ENCODE data around the gene COG1. TPM values are rescaled to one million over a fixed set of nuclear protein-coding genes. Genes with fewer than 3 reads are reported as not detected.

COG1 gene
- polyA plus RNA-seq, 2 of the 4 experiments (the other 2 are of a cell fraction) = 19.5 to 26.0 TPM

DNA sequence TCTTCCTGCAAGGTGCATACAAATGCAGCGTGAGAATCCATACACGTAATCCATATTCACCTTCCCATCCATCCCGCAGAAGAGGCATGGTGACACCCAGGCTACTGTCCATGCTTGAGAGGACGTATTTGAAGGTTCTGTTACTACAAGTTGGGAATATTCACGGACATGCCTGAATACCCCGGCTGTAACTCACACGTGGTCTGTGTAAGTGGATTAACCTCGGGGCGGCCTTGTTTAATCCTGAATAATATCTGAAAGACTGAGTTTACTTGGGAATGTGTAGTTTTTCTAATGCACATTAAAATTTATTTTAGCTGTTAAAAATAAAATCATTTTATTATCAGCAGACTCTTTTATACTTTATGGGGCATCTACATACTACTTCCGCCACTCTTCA is 55.7 kb downstream of the COG1 start:
- DNase-seq (ENCODE audit: low read depth in 1 of 2, low spot score in 1 of 2) (no peak), ATAC-seq (no peak), FAIRE-seq (no peak)
- Histone ChIP-seq H3K4me2 (no peak overlapping the region), H3K9me3 (no peaks in the 10 kb centered on the region), H3K4me1 (no peaks in the 10 kb centered on the region), H3K27ac (no peak overlapping the region), H3K4me3 (no peak overlapping the region)
- POLR2A ChIA-PET = no interaction called here
- WGBS (ENCODE audit: missing lambda C conversion rate) = 91% methylated on average over 10 of the region's 10 CpGs
- CTCF ChIA-PET = interaction anchor here (0.6 to 24.4 kb wide), 13 partner anchors 7 to 670 kb away, joined by 3 to 975 read pairs (median 8); a partner anchor contains a TSS
- TF ChIP-seq ESRRA (IDR thresholded peaks at IDR 0.05; ENCODE audit: borderline replicate concordance, low read length) = no peak
- TF ChIP-seq CBX8 (IDR thresholded peaks at IDR 0.05) = no peak
- no peak for TF ChIP-seq POLR2A (IDR thresholded peaks at IDR 0.05; ENCODE audit: low read length)
- TF ChIP-seq BHLHE40 (IDR thresholded peaks at IDR 0.05; ENCODE audit: low read depth, low read length) = no peak
- TF ChIP-seq, protein P1, sequence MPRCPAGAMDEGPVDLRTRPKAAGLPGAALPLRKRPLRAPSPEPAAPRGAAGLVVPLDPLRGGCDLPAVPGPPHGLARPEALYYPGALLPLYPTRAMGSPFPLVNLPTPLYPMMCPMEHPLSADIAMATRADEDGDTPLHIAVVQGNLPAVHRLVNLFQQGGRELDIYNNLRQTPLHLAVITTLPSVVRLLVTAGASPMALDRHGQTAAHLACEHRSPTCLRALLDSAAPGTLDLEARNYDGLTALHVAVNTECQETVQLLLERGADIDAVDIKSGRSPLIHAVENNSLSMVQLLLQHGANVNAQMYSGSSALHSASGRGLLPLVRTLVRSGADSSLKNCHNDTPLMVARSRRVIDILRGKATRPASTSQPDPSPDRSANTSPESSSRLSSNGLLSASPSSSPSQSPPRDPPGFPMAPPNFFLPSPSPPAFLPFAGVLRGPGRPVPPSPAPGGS (IDR thresholded peaks at IDR 0.05) = no peak
- no peak for TF ChIP-seq RAD21 (conservative IDR thresholded peaks at IDR 0.05 in 1 of 2, IDR thresholded peaks at IDR 0.05 in 1 of 2)
- no peak for TF ChIP-seq EHMT2 (IDR thresholded peaks at IDR 0.05; ENCODE audit: low read depth)
- no peak for TF ChIP-seq SREBF2 (IDR thresholded peaks at IDR 0.05)
- no peak for TF ChIP-seq GATA3 (IDR thresholded peaks at IDR 0.05; ENCODE audit: borderline replicate concordance)
- no peak for TF ChIP-seq NPAS2 (CRISPR knock-in tag; IDR thresholded peaks at IDR 0.05; ENCODE audit: borderline replicate concordance)

DNA sequence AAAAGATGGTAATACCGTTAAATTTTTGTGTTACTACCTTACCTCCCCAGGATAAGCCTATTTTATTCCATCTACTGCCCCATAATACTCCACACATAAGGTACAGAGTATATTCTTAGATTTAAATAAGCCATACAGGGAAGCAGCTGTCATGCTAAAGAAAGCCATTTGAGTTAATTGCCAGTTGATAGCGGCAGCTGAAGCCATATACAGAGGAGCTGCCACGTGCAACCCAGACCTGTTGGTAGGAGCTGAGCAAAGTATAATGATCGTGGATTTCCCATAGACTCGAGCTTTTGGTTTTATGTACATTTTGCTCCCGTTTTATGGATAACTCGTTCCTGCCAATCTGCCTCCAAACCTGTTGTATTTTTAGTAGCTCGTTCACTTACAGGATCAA is 56.8 kb downstream of the COG1 start:
- H3K4me1 ChIP-seq = no peaks in the 10 kb centered on the region
- ChIA-PET CTCF (interaction anchor here (1.0 to 24.4 kb wide), 11 partner anchors 10 to 693 kb away, joined by 3 to 975 read pairs (median 5); partner anchors contain the start of gene CPSF4L), POLR2A (interaction anchor here (1.3 kb wide), 1 partner anchor 17 kb away, joined by 4 read pairs; a partner anchor contains a TSS)
- 83% methylated on average over 8 of the region's 8 CpGs for WGBS (ENCODE audit: missing lambda C conversion rate)
- TF ChIP-seq JUNB (IDR thresholded peaks at IDR 0.05) (no peak), POLR2A (IDR thresholded peaks at IDR 0.05; ENCODE audit: low read length) (no peak), PHF8 (IDR thresholded peaks at IDR 0.05; ENCODE audit: borderline replicate concordance, low read depth) (no peak), MAFK (IDR thresholded peaks at IDR 0.05; ENCODE audit: partially characterized antibody) (no peak), EHF (CRISPR knock-in tag; IDR thresholded peaks at IDR 0.05) (no peak), EP300 (IDR thresholded peaks at IDR 0.05) (no peak), HOXB13 (CRISPR knock-in tag; IDR thresholded peaks at IDR 0.05; ENCODE audit: low read depth) (no peak), SMC3 (IDR thresholded peaks at IDR 0.05) (no peak), TP53 (CRISPR knock-in tag; IDR thresholded peaks at IDR 0.05) (no peak), KDM5A (IDR thresholded peaks at IDR 0.05) (no peak), HOXA7 (CRISPR knock-in tag; IDR thresholded peaks at IDR 0.05) (no peak)
- TF ChIP-seq, protein P1 (IDR thresholded peaks at IDR 0.05) = no peak
- no peak overlapping the region for H3K4me2 ChIP-seq
- no peaks in the 10 kb centered on the region for H3K9me3 ChIP-seq
- H3K4me3 ChIP-seq = no peak overlapping the region
- FAIRE-seq (no peak), DNase-seq (ENCODE audit: low read depth in 1 of 2, low spot score in 1 of 2) (no peak), ATAC-seq (no peak)
- H3K27ac ChIP-seq = no peak overlapping the region

DNA sequence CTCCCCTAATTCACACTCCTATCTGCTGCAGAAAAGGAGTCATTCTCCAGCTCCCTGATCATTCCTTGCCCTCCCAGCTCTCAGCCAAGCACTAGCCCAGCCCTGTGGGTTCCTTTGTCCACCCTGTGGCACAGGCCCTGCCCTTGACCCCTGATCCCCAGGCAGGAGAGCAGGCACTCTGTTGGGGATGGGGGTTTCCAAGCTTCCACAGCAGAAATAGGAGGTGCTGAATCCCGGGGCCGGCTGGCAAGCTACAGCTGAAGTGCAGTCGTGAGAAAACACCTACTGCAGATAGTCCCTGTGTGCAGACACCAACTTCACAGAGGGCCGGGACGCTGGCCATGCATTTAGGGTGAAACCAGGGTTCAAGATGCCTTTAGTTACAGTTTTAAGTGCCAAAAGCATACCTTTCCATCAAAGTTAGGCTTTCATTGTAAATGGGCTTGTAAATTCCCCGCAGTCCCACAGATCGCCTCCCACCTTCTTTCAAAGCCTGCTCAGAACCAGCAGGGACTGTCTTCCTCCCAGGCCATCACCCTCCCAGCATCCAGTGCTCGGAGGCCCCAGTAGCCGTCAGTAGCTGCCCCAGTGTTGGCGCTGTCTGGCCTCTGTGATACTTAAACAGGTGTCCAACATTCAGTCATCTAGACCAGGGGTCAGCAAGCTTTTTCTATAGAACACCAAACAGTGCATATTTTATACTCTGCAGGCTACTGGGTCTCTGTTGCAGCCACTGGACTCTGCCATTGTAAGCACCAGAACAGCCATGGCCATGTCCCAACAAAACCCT is 58.2 kb downstream of the COG1 start:
- DNase-seq (ENCODE audit: low read depth in 1 of 2, low spot score in 1 of 2) (no peak), ATAC-seq (no peak), FAIRE-seq (no peak)
- no peaks in the 10 kb centered on the region for H3K9me3 ChIP-seq
- no peak overlapping the region for H3K4me3 ChIP-seq
- WGBS (ENCODE audit: missing lambda C conversion rate) = 82% methylated on average over 10 of the region's 10 CpGs
- no peak overlapping the region for H3K27ac ChIP-seq
- TF ChIP-seq FOSB (CRISPR knock-in tag; IDR thresholded peaks at IDR 0.05) (no peak), TFCP2L1 (CRISPR knock-in tag; IDR thresholded peaks at IDR 0.05) (no peak), RCOR1 (IDR thresholded peaks at IDR 0.05; ENCODE audit: low read depth, low read length) (no peak), POLR2AphosphoS2 (conservative IDR thresholded peaks at IDR 0.05; ENCODE audit: low read length) (no peak), RNF2 (IDR thresholded peaks at IDR 0.05; ENCODE audit: borderline replicate concordance, low read depth) (no peak), NFE2L2 (conservative IDR thresholded peaks at IDR 0.05; ENCODE audit: low read length) (no peak), ZSCAN20 (CRISPR knock-in tag; IDR thresholded peaks at IDR 0.05) (no peak), RARB (CRISPR knock-in tag; IDR thresholded peaks at IDR 0.05) (no peak), HOXB13 (CRISPR knock-in tag; IDR thresholded peaks at IDR 0.05; ENCODE audit: low read depth) (no peak), CBX8 (IDR thresholded peaks at IDR 0.05) (no peak), MAFK (IDR thresholded peaks at IDR 0.05; ENCODE audit: partially characterized antibody) (no peak), ZC3H11A (IDR thresholded peaks at IDR 0.05) (no peak)
- TF ChIP-seq, protein P2, sequence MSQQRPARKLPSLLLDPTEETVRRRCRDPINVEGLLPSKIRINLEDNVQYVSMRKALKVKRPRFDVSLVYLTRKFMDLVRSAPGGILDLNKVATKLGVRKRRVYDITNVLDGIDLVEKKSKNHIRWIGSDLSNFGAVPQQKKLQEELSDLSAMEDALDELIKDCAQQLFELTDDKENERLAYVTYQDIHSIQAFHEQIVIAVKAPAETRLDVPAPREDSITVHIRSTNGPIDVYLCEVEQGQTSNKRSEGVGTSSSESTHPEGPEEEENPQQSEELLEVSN (IDR thresholded peaks at IDR 0.05; ENCODE audit: borderline replicate concordance, low read depth) = no peak
- no peaks in the 10 kb centered on the region for H3K4me1 ChIP-seq
- ChIA-PET POLR2A (interaction anchor here (0.6 to 1.3 kb wide), 2 partner anchors 19 to 382 kb away, joined by 4 to 5 read pairs; a partner anchor contains a TSS), CTCF (interaction anchor here (1.0 to 24.4 kb wide), 11 partner anchors 10 to 694 kb away, joined by 3 to 975 read pairs (median 5); partner anchors contain the start of gene CPSF4L)
- H3K4me2 ChIP-seq = no peak overlapping the region

Measured in A549 (cell line).